GM12891 (cell line): ENCODE results near the gene LNX2.
"Not testable (repeated sequence)": the region's sequence is repeated elsewhere in the genome, so short reads cannot be mapped to it uniquely, and the experiment has no call there.

Source experiments
- DNase-seq: peaks from one replicate; pipeline ENCODE4 v3.0.0; 2011; ENCODE audit warnings: low spot score; ENCODE audit not compliant: insufficient read length
- FAIRE-seq: peaks from 2 replicates; lab custom pipeline; 2011; peaks lifted over from hg19 to GRCh38; lab: Jason Lieb, UNC
- PAX5 ChIP-seq: IDR thresholded peaks from 2 replicates; pipeline ENCODE4 v1.6.1; 2011; ENCODE audit warnings: low read length, moderate library complexity, mild to moderate bottlenecking; ENCODE audit not compliant: insufficient read depth, severe bottlenecking
- POLR2A ChIP-seq: IDR thresholded peaks from 2 replicates; pipeline ENCODE4 v1.6.1; 2011; ENCODE audit warnings: low read depth, low read length, control low read depth
- POLR2AphosphoS5 ChIP-seq: IDR thresholded peaks from 2 replicates; pipeline ENCODE4 v1.6.1; 2011; ENCODE audit warnings: low read depth, low read length, control low read depth
- POU2F2 ChIP-seq: IDR thresholded peaks from 2 replicates; pipeline ENCODE4 v1.6.1; 2011; ENCODE audit warnings: low read depth, mild to moderate bottlenecking, control low read depth, low read length, moderate library complexity
- SPI1 ChIP-seq: IDR thresholded peaks from 2 replicates; pipeline ENCODE4 v1.6.1; 2011; ENCODE audit warnings: low read depth, low read length, control low read depth
- TAF1 ChIP-seq: IDR thresholded peaks from 2 replicates; pipeline ENCODE4 v1.6.1; 2011; ENCODE audit warnings: low read depth, low read length, control low read depth

The LNX2 gene

DNA sequence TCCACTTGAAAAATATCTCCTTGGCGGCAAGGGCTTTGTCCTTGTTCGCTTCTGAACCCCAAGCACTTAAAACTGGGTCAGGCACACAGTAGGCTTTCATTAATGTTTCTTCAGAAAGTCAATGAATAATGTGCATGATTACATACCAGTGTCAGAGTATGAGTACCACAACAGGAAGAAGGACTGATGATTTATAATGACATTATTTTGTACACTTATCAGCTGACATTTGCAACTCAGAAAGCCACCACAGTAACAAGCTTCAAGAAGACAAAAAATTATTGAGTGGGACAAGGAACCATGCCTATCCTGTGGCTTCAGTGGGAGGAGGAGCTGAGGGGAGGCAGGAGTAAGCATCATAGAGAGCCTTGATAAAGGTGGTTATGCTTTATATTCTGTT, 11.3 kb upstream of the LNX2 start:
- TF ChIP-seq POLR2A (no peak), PAX5 (no peak), SPI1 (no peak), POU2F2 (no peak), POLR2AphosphoS5 (no peak), TAF1 (no peak)
- DNase-seq: no peak
- no peak for FAIRE-seq

DNA sequence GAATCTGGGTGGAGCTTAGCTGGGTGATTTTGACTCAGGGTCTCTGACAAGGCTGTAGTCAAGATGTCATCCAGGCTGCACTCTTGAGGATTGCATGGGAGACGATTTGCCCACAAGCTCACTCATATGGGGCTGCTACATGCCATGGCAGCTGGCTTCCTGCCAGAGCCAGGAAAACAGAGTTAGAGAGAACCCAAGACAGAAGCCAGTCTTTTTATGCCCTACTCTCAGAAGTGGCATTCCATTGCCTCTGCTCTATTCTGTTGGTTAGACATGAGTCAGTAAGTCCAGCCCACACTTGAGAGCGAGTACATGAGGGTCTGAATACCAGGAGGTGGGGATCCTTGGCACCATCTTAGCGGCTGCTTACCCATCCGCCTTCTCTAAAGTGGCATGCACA, 10.8 kb upstream of the LNX2 start:
- no peak for FAIRE-seq
- TF ChIP-seq PAX5 (no peak), POU2F2 (no peak), POLR2A (no peak), POLR2AphosphoS5 (no peak), SPI1 (no peak), TAF1 (no peak)

DNA sequence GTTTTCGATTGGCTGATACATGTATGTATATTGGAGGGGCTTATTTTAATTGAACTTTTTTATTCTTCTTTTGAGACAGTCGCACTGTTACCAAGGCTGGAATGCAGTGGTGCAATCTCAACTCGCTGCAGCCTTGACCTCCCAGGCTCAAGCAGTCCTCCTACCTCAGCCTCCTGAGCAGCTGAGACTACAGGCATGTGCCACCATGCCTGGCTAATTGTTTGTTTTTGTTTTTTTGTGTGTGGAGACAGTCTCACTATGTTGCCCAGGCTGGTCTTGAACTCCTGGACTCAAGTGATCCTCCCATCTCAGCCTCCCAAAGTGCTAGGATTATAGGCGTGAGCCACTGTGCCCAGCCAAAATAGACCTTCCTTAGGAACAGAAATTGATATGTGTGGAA, 8.4 kb upstream of the LNX2 start:
- DNase-seq, FAIRE-seq: not testable (repeated sequence)

More for the DNA sequence above, 10.8 kb upstream of the LNX2 start:
- DNase-seq: no peak

DNA sequence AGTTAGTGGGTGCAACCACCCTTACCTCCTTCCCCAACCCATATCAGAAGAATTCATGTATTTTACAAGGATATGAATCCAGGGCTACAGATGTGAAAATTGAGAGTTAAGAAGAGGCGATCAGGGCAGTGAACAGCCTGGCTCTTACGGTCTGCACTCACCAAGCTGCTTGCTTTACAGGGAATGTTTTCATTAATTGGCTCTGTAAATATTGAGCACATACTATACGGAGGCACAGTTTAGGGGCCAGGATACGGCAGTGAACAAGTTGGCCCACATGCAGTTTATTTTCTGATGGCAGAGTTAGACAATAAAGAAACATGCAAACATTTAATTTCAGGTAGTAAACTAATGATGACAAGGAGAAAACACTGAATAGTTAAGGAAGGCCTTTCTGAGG, 7.8 kb upstream of the LNX2 start:
- no peak for FAIRE-seq
- no peak for TF ChIP-seq POU2F2
- no peak for TF ChIP-seq PAX5
- TF ChIP-seq TAF1: no peak
- no peak for TF ChIP-seq SPI1
- TF ChIP-seq POLR2A: no peak
- TF ChIP-seq POLR2AphosphoS5: no peak
- DNase-seq: no peak

DNA sequence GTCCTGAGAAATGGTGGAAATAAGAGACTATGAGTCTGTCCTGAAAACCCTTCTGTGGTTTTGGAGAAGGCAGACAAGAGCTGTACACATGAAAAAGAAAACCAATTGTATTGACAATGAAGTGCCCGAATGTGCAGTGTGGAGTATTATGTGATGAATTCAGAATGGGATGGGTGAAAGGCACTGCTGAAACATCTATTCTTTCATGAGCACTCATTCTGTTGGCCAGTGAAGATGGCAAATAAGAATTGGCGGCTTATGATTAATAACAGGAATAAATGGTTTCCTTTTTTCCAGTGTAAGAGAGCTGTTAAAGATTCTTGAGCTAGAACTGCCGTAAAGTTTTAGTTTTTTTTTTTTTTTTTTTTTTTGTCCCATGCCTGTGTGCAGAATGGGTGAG, 7.1 kb upstream of the LNX2 start:
- no peak for DNase-seq
- FAIRE-seq: no peak
- TF ChIP-seq POU2F2: no peak
- TF ChIP-seq PAX5: no peak
- no peak for TF ChIP-seq POLR2AphosphoS5
- TF ChIP-seq TAF1: no peak
- TF ChIP-seq SPI1: no peak
- TF ChIP-seq POLR2A: no peak

DNA sequence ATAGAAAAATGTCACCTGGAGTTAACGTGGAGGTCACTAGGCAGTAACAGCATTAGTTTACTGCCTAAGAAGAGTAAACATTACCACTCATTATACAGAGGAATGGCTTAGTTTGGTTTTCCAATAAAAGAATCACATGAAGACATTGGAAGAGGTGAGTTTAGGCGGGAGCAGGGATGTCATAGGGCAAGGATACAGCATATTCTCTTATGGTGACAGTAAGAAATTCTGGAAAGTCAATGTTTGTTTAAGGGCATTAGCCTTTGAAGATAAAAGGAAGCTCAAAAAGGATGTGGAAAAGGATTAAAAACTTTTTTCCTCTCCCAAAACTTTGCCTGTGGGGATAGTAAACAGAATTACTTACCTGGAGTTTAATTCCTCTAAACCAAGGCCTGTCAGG, 5.5 kb upstream of the LNX2 start:
- FAIRE-seq (no peak), DNase-seq (no peak)
- TF ChIP-seq PAX5 (no peak), TAF1 (no peak), POU2F2 (no peak), SPI1 (no peak), POLR2A (no peak), POLR2AphosphoS5 (no peak)

DNA sequence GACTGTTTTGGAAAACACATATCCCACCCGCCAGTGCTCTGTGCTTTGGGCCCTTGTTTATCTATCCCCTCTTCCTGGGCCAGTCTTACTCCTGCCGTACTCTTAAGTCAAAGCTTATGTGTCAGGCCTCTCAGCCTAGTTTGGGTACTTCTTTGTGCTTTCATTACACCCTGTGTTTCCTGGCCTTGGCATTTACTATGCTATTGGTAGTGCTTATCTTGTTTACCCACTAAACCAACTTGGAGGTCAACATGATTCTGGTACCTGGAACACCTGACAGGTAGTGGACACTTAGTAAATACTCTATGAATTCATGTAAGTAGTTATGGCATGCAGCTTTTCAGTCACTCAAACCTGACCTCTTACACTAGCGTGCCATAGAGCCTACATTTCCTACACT, 3.7 kb upstream of the LNX2 start:
- no peak for FAIRE-seq
- no peak for TF ChIP-seq POU2F2
- no peak for DNase-seq

DNA sequence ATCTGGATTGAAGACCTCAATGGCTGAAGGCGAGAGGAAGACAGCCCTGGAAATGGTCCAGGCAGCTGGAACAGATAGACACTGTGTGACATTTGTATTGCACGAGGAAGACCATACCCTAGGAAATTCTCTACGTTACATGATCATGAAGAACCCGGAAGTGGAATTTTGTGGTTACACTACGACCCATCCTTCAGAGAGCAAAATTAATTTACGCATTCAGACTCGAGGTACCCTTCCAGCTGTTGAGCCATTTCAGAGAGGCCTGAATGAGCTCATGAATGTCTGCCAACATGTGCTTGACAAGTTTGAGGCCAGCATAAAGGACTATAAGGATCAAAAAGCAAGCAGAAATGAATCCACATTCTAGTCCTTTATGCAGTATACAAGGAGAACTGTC, 2.6 kb upstream of the LNX2 start:
- FAIRE-seq: peak; percentile 52
- TF ChIP-seq POU2F2 (no peak), POLR2A (no peak), PAX5 (no peak), TAF1 (no peak), POLR2AphosphoS5 (no peak), SPI1 (no peak)
- DNase-seq: no peak

DNA sequence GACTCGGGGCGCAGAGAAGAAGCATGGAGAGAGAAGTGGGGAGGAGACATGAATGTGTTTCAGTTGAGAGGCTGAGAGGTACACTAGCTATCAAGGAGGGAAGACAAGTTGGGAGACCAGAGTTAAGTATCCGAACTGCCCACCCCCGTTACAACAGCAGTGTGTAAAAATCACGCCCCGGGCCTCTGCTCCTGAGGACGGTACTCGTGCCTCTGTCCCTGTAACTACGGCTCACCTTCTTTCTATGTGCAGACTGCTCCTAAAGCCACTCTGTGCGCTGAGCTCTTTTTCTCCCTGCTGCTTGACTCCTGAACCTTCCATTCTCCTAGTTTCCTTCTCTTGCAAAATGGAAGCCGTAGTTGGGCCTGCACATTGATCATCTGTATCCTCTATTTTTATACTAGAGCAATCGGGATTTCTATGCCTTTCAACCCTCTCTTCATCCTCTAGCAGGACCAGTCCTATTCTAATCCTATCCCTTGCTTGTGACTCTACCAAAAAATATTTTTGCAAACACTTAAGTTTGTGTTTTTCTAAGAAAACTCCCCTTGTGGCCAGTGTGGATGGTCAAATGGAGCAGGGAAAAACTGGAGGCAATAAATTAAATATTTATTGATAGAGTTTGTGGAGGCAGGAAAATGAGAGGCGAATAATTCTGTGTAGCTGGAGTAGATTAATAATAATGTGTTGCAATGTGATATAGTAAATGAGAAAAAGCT, 1.9 kb upstream of the LNX2 start:
- FAIRE-seq (no peak), DNase-seq (no peak)
- no peak for TF ChIP-seq POLR2A
- no peak for TF ChIP-seq POU2F2
- TF ChIP-seq SPI1: no peak
- no peak for TF ChIP-seq POLR2AphosphoS5
- TF ChIP-seq TAF1: no peak
- no peak for TF ChIP-seq PAX5

DNA sequence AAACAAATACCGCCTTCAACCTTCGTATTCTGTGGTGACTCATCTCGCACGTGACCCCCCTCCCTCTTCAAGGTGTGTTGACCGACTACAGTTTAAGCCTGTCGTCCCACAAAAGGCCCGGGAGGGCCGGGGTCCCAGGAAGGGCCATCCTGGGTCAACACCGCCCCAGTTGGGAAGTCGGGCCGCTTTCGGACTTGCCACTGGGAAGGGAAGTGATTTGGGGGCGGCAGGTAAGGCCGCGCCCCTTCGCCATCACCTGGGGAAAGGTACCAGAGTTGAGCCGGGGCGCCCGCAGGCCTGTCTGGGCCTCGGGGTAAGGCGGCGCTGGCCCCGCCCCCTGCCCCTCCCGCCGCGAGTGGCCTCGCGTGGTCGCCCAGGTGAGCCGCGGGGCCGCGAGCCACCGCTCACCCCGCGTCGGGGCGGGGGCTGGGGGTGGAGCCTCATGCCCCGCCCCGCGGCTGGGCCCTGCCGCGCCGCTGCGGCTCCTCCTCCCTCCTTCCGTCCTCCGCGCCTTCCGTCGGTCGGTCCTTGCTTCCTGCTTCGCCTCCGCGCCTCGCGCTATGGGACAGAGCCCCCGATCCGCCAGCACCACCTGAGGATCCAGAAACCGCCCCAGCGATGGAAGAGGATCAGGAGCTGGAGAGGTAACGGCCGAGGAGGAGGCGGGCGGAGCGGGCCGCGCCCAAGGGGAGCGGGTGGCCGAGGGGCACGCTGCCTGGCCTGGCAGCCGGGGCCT, 1.2 kb upstream of the LNX2 start, which contains the start of gene POLR1D:
POLR1D (plus strand) TSS at position 527 of the 736 bp plus-strand sequence; CDS start at position 619, 92 bp downstream.
- FAIRE-seq (peak; percentile 98), DNase-seq (peak; percentile 71)
- TF ChIP-seq PAX5 (no peak), POLR2A (peak; percentile 81), POU2F2 (no peak), TAF1 (peak; percentile 64), POLR2AphosphoS5 (peak; percentile 80), SPI1 (no peak)
